NCI-H2107 (cell line): Measurements from ENCODE around the gene COPB1.

Experiments
- DNase-seq: peaks from one replicate; lab custom pipeline; 2025; lab: John Stamatoyannopoulos, UW

COPB1 gene

DNA sequence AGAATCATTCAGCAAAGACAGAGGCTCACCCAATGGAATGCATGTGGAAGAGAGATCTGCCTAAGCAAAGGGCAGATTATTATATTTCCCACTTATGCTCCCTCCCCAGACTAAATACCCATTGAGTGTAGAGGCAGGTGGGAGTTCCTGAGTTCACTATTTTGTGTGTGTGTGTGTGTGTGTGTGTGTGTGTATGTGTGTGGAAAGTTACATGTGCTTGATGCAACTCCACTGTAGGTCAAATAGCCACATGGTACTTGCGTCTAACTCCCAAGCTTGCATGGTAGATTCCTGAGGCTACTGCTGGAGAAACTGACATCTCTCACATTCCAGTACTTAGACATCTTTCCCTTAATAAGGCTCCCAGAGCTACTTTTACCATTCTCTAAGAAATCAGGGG is 3.4 kb upstream of the COPB1 start:
- DNase-seq, result no peak

DNA sequence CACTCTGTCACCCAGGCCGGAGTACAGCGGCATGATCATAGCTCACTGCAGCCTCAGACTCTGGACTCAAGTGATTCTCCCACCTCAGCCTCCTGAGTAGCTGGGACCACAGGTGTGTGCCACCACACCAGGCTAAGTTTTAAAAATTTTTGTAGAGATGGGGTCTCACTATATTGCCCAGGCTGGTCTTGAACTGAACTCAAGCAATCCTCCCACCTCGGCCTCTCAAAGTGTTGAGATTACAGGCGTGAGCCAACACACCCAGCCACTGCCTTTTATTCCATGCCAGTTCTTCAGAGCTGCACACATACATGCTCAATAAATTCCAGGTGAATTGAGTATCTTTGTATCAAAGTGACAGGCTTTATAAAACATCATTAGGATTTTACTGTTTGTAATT is 2.4 kb upstream of the COPB1 start:
- no peak for DNase-seq

DNA sequence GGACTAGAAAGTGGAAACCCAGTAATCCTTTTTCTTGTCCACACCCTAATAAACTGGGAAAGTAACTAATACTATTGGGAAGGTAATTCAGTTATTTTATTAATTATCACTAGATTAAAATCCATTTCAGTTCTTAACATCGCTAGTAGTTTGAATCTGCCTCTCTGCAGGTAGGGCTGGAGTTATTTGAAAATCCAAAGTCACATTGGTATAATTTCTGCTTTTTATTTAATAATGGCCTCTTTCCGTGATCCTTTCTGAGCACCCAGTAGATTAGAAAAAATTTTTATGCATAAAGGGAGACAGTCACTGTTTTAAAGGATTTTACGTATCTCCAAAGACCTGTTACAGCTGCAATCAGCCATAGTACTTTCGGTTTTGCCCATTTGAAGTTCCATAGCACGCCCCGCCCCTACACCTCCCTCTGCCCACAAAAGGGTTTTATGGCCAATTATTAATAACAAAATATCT is 605 bp upstream of the COPB1 start:
- no peak for DNase-seq

DNA sequence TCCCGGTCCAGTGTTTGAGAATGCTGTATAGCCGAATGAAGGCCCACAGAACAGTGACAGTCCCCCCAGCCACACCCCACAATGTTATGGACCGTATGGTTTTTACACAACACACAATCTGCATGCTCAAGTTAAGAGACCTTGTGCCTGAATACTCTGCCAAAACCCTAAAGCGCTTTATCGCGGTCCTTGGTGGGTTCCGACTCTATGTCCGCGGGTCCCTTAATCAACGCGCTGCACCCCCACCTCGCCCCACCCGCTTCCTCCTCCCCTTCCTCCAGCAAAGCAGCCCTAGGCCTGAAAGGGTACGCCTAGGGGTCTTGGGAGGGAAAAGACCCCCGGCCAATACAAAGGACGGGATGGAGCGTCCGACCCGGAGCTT is 442 bp downstream of the COPB1 start:
- no peak for DNase-seq

DNA sequence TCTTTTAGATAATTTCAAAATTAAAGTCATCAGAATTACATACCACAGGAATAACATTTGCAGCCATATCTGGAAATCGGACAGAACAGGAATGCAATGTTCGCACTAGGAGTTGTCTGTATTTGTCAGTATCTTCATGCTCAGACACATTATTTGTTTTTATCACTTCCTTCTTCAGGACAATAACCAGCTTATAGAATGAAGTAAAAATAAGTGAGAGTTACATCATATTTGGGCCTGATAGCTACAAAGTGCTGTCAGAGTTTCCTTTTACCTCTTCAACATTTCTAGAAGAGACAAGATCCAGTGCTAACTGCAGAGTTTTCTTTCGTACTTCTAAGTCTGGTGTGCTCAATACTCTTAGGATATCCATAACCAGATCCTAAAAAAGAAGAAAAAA is 18.9 kb downstream of the COPB1 start:
- DNase-seq, result no peak

DNA sequence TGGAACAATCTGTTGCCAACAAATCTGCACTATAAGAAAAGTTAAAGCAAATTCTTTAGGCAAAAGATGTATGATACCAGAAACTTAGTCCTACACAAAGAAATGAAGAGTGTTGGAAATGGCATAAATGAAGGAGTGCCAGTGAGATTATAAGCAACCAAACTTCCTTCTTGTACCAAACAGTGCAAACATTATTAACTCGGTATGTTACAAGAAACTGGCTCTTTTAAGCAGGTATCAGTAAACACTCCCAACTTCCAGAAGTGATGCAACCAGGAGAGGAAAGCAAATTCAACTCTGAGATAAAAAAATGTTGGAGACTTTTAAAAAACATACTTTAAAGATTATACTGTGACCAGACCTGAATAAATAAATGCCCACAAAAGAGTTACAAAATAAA is 28.5 kb downstream of the COPB1 start:
- no peak for DNase-seq

DNA sequence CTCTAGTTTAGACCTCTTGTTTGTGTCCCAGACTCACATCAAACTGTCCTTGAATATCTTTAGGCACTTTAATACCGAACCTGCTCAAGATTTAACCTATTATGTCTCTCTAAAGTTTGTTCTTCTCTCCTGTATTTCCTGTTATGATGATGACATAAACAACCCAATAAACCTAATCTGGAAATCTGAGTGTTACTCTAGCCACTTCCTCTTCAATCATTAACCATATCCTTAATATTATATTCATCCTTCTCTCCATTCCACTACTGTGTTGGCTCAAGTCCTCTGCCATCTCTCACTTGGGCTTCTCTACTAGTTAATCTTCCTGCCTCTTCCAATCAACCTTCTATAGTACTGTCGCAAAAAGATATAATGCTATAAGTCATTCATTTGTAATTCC is 36.0 kb downstream of the COPB1 start:
- DNase-seq, result no peak

DNA sequence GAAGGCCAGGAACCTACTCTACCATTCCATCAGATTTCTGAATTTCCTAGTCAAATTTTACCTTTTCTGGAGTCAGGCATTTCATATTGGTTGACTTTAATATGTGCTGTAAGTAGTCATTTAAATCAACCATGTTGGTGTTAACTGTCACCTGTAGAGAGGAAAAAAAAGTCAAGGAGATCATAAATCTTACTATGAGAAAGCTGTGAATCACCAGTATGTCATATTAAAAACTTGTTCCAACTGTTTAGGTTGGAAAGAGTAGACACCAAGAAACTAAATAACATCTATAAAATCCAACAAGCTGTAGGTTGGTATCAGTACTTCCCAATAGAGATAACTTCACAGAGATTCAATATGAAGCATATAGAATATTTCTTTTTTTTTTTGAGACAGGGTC is 39.5 kb downstream of the COPB1 start:
- DNase-seq, result no peak

DNA sequence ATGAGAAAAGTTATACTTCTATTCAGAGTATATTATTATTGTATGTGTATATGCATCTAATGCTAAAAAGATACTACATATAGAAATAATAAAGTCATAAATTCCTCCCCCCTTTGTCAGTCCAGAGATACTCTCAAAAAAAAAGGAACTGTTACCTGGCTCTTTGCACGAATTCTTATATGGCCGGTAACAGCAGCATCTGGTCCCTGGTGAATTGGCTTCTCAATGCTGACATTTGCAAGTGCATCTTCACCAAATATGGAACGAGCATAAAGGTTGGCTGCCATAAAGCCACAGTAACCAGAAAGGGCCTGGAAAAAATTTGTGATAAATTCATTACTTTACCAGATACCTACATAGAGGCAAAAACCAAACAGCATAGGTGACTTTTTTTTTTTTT is 41.2 kb downstream of the COPB1 start:
- no peak for DNase-seq

DNA sequence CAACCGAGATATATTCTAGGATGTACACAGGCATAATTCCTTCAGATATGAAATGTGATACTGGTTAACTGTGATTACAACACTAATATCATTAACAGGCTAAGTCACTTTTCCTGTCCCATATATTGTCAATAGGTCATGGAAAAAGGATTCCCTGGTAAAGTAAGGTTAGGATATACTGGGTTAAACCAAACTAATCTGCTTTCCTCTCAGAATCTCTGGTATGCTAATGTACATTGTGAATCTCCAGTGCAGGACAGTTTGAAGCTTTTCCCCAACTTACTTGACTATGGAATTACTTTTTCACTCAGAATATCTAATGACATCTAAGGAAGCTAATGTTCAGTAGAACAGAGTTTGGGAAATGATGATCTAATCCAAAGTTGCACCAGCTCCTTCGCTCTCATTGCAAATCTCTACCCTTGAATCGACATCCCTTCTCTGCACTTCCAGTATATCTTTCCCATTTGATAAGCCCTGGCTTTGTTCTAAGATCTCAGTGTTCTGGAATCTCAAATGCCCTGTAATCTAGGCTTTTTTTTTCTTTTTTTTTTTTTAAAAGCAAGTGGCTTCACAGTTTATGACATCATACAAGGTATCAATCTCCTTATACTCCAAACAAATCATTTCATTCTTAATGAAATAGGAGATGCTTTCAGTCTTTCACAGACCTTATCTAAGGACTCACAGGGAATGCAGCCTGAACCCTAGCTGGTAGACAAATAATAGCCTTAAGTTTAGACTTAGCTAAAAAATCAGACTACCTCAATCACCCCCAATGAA is 43.8 kb downstream of the COPB1 start:
- DNase-seq, result no peak

DNA sequence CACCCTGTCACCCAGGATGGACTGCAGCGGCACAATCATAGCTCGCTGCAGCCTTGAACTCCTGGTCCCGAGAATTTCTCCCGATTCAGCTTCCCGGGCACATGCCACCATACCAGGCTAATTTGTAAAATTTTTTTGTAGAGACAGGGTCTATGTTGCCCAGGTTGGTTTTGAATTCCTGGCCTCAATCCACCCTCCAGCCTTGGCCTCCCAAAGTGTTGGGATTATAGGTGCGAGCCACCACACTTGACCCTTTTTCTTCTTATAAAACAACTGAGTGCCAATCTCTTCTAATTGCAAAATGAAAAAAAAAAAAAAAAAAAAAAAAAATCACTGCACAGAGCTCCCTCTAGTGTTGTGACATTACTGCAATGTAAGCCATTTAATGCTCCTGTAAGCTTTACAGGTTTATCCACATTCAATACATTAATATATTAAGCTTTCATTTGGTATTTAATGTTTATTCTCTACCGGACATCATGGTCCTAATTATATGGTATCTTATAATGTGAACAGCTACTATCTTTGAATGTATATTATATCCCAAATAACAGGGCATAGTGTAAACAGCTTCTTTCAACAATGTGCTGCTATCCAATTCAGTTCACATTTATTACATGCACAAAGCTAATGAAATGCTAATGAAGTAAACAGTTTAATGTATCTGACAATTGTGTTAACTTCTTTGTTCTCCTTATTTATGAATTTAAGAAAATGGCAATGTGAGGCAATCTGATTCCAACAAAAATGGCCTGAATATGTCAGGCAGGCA is 44.6 kb downstream of the COPB1 start:
- no peak for DNase-seq

DNA sequence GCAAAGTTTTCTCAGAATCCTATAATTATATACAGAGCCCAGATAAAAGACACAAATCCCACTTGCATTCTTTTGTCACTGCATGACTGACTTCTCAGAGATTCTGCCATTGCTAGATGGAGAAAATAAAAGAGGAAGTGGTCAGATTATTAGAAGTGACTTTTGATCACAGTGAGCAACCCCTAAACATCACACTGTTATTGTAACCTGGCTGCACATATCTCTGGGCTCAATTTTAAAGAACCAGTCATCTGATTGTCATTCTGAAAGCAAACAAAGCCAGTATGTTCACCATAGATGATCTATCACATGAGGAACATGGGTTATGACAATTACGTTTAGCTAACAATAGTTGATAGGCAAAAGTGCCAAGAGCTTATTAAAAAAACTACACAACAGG is 47.8 kb downstream of the COPB1 start:
- no peak for DNase-seq

DNA sequence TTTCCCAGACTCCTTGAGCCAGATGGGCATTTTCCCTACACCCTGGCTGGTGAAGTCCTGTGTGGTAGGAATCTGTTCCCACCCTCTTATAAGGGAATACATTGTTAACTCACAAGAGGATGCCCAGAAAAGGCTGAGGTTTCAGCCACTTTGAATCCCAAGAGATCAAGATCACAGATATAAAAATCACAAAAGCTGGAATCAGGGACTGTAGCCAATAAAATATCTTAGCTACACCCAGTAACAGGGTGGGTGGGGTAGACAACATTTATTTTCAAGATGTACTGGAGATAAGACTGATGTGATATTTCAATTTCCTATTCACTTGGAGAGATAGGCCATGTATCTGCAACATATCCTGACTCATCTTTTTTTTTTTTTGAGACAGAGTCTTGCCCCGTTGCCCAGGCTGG is 50.3 kb downstream of the COPB1 start:
- no peak for DNase-seq

DNA sequence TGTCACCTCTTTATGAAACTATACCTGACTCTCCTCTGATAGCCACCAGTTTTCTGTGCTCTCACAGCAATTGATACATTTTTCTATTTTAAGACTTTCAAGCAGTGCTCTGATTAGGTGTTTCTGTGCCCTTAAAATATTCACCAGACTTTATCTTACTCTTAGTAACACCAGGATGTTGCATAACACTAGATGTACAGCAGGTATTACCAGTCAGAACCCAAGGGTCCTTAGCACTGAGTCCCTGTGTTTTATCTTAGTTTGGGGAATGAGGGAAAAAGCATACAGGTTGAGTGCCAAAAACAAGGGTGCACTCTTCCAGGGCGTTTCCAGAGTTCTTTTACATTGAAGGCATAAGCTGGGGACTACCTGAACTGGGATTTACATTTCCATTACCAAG is 51.4 kb downstream of the COPB1 start:
- DNase-seq, result no peak

DNA sequence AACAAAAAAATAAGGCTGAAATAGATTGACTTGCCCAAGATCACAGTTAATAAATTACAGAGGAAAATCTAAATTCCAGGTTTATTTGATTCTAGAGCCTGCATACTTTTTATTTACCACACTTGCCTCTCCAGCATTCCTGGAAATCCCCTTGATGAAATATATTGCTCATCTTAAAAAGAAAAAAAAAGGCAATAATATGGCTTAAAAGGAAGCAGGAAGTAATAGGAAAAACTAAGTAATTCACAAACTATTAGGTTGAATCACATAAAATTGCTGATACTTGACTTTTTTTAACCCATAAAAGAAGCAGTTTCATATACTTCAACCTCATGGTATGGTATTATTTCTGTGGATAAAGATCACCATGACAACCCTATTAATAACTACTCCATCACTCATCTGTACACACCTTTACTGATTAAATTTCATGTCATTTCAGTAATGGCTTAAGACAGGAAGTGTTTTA is 52.9 kb downstream of the COPB1 start:
- DNase-seq, result no peak

DNA sequence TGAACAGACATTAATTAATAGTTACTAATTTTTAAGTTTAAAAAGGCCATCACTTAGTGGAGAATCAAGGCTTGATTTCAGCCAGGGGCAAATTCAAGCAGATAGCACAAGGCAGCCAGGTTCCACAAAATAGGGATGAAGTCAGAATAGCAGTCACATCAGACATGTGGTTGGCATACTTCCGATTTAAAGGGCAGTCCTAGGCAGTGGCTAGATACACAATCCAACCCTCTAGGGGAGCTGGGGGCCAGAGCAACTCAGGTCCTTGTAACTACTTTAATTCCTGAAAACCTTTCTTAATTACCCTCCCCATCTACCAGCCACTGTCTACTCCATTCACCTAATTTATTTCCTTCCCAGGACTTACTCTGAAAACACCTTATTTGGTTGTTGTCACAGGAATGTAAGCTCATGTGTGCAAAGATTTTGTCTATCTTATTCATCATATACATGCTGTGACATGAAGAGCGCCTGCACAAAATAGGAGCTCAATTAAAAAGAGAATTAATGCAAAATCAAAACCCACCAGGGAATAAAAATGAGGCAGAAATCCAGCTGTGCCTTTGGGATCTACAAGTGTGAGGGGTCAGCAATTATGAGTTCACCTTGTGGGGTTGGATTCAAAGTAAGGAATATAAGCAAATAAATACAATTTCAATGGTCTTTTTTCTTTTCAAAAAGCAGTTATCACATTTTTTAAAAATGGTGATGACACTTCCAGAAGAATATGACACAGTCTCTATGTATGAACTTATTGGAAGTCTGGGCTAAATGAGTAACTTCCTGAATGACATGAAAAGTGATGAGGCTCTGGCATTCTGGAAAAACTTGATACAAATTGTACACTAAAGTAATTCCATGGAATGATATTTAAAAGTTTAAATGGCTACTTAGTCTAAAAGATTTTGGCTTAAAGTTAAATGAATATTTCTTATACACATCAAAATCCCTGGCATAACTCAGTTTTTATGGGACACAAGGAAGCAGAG is 53.8 kb downstream of the COPB1 start:
- no peak for DNase-seq

DNA sequence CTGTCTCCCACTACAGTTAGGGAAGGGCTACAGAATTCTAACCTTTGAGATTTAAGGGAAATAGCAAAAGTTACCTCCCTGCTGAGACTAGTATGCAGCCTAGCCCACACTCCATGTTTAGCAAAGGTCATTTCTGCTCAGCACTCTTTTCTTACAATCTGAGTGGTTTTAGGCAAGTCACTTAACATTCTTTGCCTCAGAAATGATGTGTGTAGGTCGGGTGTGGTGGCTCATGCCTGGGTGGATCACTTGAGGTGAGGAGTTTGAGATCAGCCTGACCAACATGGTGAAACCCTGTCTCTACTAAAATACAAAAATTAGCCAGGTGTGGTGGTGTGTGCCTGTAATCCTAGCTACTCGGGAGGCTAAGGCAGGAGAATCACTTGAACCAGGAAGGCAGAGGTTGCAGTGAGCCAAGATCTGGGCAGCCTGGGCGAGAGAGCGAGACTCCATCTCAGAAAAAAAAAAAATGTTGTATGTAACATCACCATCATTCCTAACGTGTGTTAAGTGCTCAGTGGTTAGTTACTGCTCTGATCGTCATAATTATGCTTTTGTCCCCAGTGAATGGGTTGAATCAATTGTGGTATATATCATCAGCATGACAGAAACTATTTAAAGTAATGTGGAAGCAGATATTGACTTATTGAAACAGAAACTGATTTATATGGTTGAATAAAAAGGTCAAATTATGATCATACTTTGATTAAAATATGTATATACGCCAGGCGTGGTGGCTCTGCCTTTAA is 55.0 kb downstream of the COPB1 start:
- DNase-seq, result no peak

DNA sequence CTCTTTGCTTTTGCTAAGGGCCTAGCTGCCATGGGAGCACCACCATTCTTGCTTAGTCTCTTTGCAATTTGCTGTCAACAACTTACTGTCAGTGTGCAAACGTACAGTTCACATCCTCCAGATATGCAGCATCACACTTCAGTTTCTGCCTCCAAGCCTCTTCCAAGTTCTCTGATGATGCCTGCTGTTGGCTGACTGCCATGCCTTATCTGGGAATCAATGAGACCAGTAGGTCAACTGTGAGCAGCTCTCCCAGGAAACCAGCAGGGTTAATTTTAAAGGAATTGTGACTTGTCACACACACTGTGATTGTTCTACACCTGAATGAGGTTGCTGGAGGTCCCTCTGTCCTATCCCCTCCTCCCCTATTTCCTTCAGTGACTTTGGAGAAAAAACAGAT is 56.0 kb downstream of the COPB1 start:
- no peak for DNase-seq

DNA sequence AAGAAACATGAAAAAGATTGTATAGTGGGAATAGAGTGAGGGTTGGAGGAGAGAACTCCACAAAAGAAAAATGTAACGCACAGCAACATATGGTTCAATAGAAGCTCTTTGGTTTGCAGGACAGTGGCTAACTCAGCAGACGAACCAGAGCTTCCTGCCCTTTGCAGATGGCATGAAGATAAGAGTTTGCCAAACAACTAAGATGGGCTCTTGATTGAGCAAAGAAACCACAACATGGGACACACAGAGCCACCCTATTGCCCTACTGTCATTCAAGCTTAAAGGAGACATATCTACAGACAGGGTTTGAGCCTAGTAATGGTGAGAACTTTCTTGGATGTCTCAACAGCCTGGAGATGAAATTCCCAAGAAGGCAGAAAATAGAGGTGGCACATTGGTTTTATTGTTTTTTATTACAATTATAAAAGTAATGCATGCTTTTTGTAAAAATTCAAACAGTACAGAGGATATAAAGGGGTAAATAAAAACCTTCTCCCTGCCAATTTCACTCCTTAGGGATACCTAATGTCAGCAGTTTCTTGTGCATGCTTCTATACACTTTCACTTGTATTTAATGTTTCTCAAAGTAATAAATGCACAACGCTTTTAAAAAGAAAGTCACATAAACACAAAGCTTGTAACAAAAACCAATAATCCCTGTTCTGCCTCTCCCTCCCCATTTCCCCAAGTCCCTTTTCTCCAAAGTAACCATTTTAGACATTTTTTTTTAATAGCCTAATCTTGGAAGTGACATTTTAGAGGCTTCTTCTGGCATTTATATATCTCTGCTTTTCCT is 63.7 kb downstream of the COPB1 start:
- DNase-seq, result no peak

DNA sequence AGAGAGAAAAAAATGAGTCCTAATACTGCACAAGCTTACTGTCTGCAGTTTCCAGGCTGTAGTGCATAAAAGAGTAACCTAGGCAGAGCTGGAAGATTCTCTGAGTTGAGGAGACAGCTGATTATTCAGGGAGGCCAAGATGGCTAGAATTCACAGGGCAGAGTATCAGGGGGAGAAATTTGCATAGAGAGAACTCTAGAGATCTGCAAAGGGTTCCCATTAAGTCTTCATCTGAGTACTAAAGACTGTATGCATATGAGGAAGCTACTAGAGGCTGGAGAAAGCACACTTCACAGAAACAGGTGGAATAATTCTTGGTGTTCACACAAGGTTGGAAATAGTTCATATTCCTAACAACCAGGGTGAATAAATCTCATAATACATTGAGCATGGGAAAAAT is 74.0 kb downstream of the COPB1 start:
- DNase-seq, result no peak

DNA sequence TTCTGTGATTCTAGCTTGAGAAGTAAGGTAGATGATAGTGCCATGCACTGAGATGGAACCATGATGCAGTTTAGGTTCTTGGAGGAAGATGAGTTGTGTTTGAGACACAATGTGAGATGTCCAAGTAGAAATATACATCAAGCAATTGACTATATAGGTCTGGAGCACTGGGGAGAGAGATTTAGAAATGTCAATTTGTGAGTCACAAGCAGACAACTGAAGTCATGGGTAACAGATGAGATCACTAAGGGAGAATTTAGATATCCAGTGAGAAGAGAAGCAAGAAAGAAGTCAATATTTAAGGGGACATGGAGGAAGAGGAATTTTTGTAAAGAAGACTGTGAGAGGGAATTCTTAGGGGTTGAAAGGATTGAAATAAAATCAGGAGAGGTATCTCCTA is 75.5 kb downstream of the COPB1 start:
- no peak for DNase-seq
